ENCODE results near the gene HCAR2.
"Not testable (repeated sequence)": the region's sequence is repeated elsewhere in the genome, so short reads cannot be mapped to it uniquely, and the experiment has no call there.

DNA sequence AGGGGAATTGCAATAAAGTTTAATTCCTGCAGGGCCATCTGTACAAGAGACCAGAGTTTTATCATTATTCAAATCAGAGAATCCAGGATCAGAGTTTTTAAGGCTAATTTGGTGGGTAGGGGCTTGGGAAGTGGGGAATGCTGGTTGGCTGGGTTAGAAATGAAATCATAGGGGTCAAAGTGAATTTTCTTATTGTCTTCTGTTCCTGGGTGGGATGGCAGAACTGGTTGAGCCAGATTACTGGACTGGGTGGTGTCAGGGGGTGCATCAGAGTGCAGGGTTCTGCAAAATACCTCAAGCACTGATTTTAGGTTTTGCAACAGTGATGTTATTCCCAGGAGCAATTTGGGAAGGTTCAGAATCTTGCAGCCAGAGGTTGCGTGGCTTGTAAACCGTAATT lies 6.2 kb downstream of the HCAR2 start:
- not testable (repeated sequence) for TF ChIP-seq MAX (IDR thresholded peaks at IDR 0.05); CEBPB (IDR thresholded peaks at IDR 0.05; ENCODE audit: low read depth); POLR2A (IDR thresholded peaks at IDR 0.05; ENCODE audit: borderline replicate concordance, extremely low read depth, insufficient read depth, insufficient read length); JUND (IDR thresholded peaks at IDR 0.05); POLR2AphosphoS5 (IDR thresholded peaks at IDR 0.05; ENCODE audit: low read depth, low read length); EZH2 (IDR thresholded peaks at IDR 0.05); EZH2phosphoT487 (IDR thresholded peaks at IDR 0.05; ENCODE audit: borderline replicate concordance); SIN3A (IDR thresholded peaks at IDR 0.05; ENCODE audit: low read depth)
- TF ChIP-seq, protein P1, sequence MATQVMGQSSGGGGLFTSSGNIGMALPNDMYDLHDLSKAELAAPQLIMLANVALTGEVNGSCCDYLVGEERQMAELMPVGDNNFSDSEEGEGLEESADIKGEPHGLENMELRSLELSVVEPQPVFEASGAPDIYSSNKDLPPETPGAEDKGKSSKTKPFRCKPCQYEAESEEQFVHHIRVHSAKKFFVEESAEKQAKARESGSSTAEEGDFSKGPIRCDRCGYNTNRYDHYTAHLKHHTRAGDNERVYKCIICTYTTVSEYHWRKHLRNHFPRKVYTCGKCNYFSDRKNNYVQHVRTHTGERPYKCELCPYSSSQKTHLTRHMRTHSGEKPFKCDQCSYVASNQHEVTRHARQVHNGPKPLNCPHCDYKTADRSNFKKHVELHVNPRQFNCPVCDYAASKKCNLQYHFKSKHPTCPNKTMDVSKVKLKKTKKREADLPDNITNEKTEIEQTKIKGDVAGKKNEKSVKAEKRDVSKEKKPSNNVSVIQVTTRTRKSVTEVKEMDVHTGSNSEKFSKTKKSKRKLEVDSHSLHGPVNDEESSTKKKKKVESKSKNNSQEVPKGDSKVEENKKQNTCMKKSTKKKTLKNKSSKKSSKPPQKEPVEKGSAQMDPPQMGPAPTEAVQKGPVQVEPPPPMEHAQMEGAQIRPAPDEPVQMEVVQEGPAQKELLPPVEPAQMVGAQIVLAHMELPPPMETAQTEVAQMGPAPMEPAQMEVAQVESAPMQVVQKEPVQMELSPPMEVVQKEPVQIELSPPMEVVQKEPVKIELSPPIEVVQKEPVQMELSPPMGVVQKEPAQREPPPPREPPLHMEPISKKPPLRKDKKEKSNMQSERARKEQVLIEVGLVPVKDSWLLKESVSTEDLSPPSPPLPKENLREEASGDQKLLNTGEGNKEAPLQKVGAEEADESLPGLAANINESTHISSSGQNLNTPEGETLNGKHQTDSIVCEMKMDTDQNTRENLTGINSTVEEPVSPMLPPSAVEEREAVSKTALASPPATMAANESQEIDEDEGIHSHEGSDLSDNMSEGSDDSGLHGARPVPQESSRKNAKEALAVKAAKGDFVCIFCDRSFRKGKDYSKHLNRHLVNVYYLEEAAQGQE (IDR thresholded peaks at IDR 0.05; ENCODE audit: low read depth) = not testable (repeated sequence)
- TF ChIP-seq, protein P2, sequence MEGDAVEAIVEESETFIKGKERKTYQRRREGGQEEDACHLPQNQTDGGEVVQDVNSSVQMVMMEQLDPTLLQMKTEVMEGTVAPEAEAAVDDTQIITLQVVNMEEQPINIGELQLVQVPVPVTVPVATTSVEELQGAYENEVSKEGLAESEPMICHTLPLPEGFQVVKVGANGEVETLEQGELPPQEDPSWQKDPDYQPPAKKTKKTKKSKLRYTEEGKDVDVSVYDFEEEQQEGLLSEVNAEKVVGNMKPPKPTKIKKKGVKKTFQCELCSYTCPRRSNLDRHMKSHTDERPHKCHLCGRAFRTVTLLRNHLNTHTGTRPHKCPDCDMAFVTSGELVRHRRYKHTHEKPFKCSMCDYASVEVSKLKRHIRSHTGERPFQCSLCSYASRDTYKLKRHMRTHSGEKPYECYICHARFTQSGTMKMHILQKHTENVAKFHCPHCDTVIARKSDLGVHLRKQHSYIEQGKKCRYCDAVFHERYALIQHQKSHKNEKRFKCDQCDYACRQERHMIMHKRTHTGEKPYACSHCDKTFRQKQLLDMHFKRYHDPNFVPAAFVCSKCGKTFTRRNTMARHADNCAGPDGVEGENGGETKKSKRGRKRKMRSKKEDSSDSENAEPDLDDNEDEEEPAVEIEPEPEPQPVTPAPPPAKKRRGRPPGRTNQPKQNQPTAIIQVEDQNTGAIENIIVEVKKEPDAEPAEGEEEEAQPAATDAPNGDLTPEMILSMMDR (IDR thresholded peaks at IDR 0.05 in 2 of 3, conservative IDR thresholded peaks at IDR 0.05 in 1 of 3; ENCODE audit: borderline replicate concordance in 1 of 3, insufficient read depth in 1 of 3, low read depth in 2 of 3, low read length in 2 of 3) = not testable (repeated sequence)

Measured in HCT116 (cell line).